ENCODE data around the gene EDA2R. TPM values are rescaled to one million over a fixed set of nuclear protein-coding genes. Genes with fewer than 3 reads are reported as not detected.

The EDA2R gene
- total and polyA plus RNA-seq, 9 of the 15 experiments (the other 6 are each of a cell fraction or from before 2014, with no cell fraction given), result 0.03 to 0.08 (median 0.05) TPM; not detected in 5

DNA sequence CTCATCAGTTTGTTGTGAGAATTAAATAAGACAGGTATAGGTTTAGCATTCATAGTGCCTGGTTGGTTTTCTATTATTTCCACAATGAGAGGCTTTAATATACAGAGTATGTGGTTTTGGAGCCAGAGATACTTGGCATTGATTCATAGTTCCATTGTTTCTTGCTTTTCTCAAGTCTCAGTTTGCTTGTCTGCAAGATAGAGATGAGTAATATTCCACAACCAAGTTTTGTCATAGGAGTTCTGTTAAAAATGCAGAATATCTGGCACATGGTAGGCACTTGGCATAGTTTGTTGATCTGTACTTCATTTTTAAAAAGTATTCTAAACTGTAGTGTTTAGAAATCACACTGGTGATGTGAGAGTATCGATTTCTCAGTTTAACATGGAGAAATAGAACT, 37.5 kb upstream of the EDA2R start:
- H3K36me3 ChIP-seq (ENCODE audit: control insufficient read depth, insufficient read depth, low read length), result no peaks in the 10 kb centered on the region
- H4K20me1 ChIP-seq (replicated peaks; ENCODE audit: control insufficient read depth, insufficient read depth, low read length), result no peaks in the 10 kb centered on the region
- FAIRE-seq (no peak), ATAC-seq (no peak), DNase-seq (ENCODE audit: extremely low read depth in 1 of 4, low spot score in 3 of 4) (no peak)
- no TSS peak for BruUV-seq (replicated peaks)
- H3K9ac ChIP-seq (ENCODE audit: insufficient read depth in 1 of 2, low read depth in 2 of 2, low read length in 2 of 2), result no peak overlapping the region
- in situ Hi-C loops (cut with MboI) (no loop called here), intact Hi-C loops (cut with micrococcal nuclease) (no loop called here)
- H3K79me2 ChIP-seq (ENCODE audit: control insufficient read depth, insufficient read depth, low read length), result no peaks in the 10 kb centered on the region
- H3K27ac ChIP-seq (ENCODE audit: extremely low read depth, low read depth, low read length), result no peak overlapping the region
- H3K4me3 ChIP-seq, result no peak overlapping the region
- H3K27me3 ChIP-seq (ENCODE audit: control insufficient read depth in 2 of 2, insufficient read depth in 2 of 2, low read length in 2 of 2), result no peaks in the 10 kb centered on the region
- no peaks in the 10 kb centered on the region for H3K4me1 ChIP-seq (replicated peaks in 1 of 2; ENCODE audit: control insufficient read depth in 2 of 2, insufficient read depth in 2 of 2, low read length in 2 of 2)
- no peaks in the 10 kb centered on the region for H3K9me1 ChIP-seq (ENCODE audit: control insufficient read depth, insufficient read depth, low read length)
- H3K4me2 ChIP-seq (ENCODE audit: insufficient read depth, low read length), result no peak overlapping the region
- POLR2A ChIA-PET, result no interaction called here
- H3K9me3 ChIP-seq (replicated peaks; ENCODE audit: control insufficient read depth, insufficient read depth, low read depth, low read length), result no peaks in the 10 kb centered on the region
- H2AFZ ChIP-seq (ENCODE audit: low read depth, low read length), result no peak overlapping the region
- whole genome bisulfite sequencing (ENCODE audit: insufficient coverage, low coverage, missing lambda C conversion rate), result 0% methylated on average over 1 of the region's 1 CpG
- CTCF ChIA-PET (ENCODE audit: low intra/inter-chr PET ratio), result no interaction called here
- TF ChIP-seq TEAD2 (tag; IDR thresholded peaks at IDR 0.05) (no peak), SOX6 (IDR thresholded peaks at IDR 0.05) (no peak), BACH1 (tag; IDR thresholded peaks at IDR 0.05) (no peak), ZNF12 (CRISPR knock-in tag; IDR thresholded peaks at IDR 0.05) (no peak), TEAD4 (IDR thresholded peaks at IDR 0.05; ENCODE audit: low read length) (no peak), TEAD4 (CRISPR knock-in tag; IDR thresholded peaks at IDR 0.05; ENCODE audit: borderline replicate concordance) (no peak), MCM5 (IDR thresholded peaks at IDR 0.05; ENCODE audit: low read depth) (no peak), TCFL5 (CRISPR knock-in tag; conservative IDR thresholded peaks at IDR 0.05) (no peak)
- TF ChIP-seq, protein P1, sequence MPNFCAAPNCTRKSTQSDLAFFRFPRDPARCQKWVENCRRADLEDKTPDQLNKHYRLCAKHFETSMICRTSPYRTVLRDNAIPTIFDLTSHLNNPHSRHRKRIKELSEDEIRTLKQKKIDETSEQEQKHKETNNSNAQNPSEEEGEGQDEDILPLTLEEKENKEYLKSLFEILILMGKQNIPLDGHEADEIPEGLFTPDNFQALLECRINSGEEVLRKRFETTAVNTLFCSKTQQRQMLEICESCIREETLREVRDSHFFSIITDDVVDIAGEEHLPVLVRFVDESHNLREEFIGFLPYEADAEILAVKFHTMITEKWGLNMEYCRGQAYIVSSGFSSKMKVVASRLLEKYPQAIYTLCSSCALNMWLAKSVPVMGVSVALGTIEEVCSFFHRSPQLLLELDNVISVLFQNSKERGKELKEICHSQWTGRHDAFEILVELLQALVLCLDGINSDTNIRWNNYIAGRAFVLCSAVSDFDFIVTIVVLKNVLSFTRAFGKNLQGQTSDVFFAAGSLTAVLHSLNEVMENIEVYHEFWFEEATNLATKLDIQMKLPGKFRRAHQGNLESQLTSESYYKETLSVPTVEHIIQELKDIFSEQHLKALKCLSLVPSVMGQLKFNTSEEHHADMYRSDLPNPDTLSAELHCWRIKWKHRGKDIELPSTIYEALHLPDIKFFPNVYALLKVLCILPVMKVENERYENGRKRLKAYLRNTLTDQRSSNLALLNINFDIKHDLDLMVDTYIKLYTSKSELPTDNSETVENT (CRISPR knock-in tag; IDR thresholded peaks at IDR 0.05), result no peak
- TF ChIP-seq, protein P2, sequence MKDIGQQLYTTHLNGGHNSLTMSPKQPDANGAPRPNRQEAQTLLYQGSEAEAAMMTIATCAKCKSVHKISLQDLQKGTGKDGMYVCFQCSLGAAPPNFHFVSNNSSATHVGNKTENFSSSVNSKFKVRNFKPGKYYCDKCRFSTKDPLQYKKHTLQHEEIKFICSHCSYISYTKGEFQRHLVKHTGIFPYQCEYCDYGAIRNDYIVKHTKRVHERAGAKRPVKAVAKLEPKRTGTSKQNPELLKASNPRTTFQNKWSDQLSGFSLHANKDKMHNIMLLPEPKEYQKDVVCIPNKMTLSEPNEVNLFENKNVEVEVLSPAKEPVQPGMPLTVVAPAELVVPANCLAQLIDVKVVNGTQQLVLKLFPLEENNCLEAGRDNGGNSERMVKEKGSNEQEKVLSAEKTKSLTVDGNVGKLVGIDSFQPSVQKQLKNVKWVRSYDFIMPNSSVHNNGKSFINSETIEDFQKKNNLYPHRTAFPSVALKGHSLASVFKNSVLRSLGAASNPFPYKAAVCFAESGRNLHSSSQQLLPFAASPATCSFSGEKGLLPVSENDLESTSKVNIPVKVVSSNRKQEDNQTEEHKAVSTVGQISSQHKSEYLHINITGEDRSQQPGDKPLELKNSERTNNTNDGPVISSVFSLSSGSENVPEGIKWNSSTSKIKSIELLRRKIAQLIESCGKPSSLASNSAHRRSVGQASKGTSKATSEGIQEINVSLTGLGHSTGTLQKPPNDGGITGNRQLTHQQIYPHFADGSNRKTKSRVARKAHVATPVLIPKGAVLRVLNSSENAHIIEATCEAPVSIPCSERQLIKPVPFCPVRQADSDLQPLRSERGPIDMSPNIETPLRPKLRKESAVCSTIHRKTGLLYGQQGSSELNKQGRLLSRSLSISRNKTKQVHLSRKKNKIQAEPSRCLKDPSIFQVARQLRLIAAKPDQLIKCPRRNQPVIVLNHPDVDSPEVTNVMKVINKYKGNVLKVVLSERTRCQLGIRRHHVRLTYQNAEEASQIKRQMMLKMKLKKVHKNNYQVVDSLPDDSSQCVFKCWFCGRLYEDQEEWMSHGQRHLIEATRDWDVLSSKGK (CRISPR knock-in tag; IDR thresholded peaks at IDR 0.05), result no peak
